AG04450 (cell line): ENCODE data around the gene INPP5A. TPM values are rescaled to one million over a fixed set of nuclear protein-coding genes. Genes with fewer than 3 reads are reported as not detected.

Experiments
- CTCF ChIA-PET: fragments of 300-600, 350-600 bp; formaldehyde crosslinking; extraction: SDS; loops from one replicate; lab custom pipeline; 2022; ENCODE audit warnings: antibody characterized with exemption, inconsistent platforms; lab: Charles Lee
- POLR2A ChIA-PET: fragments of 350-600 bp; formaldehyde crosslinking; extraction: SDS; loops from one replicate; lab custom pipeline; 2021; ENCODE audit warnings: antibody characterized with exemption, inconsistent platforms; lab: Yijun Ruan, JAX
- DNase-seq: peaks from one replicate; pipeline ENCODE4 v3.0.0-alpha.2; 2011; ENCODE audit warnings: low read depth, low spot score
- H3K27ac ChIP-seq: one replicate; pipeline ENCODE4 v1.5.1; 2012; ENCODE audit warnings: low read depth, low read length, control low read depth
- H3K27me3 ChIP-seq: one replicate; pipeline ENCODE4 v1.6.0; 2012; ENCODE audit warnings: low read length; ENCODE audit not compliant: control insufficient read depth, insufficient read depth
- H3K4me3 ChIP-seq: 2 replicates; pipeline ENCODE4 v1.5.1; 2011; ENCODE audit warnings: mild to moderate bottlenecking, low read depth, low read length, control low read depth
- H3K9me3 ChIP-seq: 2 replicates; pipeline ENCODE4 v1.5.1; 2012; ENCODE audit warnings: low read length; ENCODE audit not compliant: control insufficient read depth, insufficient read depth
- CTCF ChIP-seq: IDR thresholded peaks from 2 replicates; pipeline ENCODE4 v1.5.1; 2011; ENCODE audit warnings: low read depth, low read length, control low read depth, inconsistent platforms
- polyA plus RNA-seq: library from polyadenylated mRNA; depleted of rRNA; stranded (reverse); fragments of >200 nt; gene quantifications from 2 replicates; pipeline ENCODE4 v1.2.3, GENCODE V29; 2011

INPP5A gene
- polyA plus RNA-seq, 1 experiment, result 22.5 TPM

GRCh38 chr10:132547421-132547861 is 9.9 kb downstream of the INPP5A start:
- H3K27ac ChIP-seq, result no peak overlapping the region
- no peak overlapping the region for H3K4me3 ChIP-seq
- TF ChIP-seq CTCF, result no peak
- H3K9me3 ChIP-seq, result peaks cover 7% of the 10 kb centered on the region; the same call in 1 of the 2 replicates
- ChIA-PET CTCF (no interaction called here), POLR2A (no interaction called here)
- no peak for DNase-seq
- no peaks in the 10 kb centered on the region for H3K27me3 ChIP-seq

GRCh38 chr10:132548106-132548823 is 10.7 kb downstream of the INPP5A start:
- CTCF ChIA-PET, result no interaction called here
- no peak for TF ChIP-seq CTCF

GRCh38 chr10:132548869-132549268 is 11.3 kb downstream of the INPP5A start:
- Histone ChIP-seq H3K4me3 (no peak overlapping the region), H3K27me3 (no peaks in the 10 kb centered on the region), H3K27ac (no peak overlapping the region), H3K9me3 (peaks cover 7% of the 10 kb centered on the region; the same call in 1 of the 2 replicates)
- POLR2A ChIA-PET, result no interaction called here
- no peak for TF ChIP-seq CTCF
- CTCF ChIA-PET, result no interaction called here
- no peak for DNase-seq

More at GRCh38 chr10:132548106-132548823, 10.7 kb downstream of the INPP5A start:
- Histone ChIP-seq H3K27me3 (no peaks in the 10 kb centered on the region), H3K4me3 (no peak overlapping the region), H3K27ac (no peak overlapping the region), H3K9me3 (peaks cover 7% of the 10 kb centered on the region; the same call in 1 of the 2 replicates)
- POLR2A ChIA-PET, result no interaction called here
- DNase-seq, result no peak

- no peak overlapping the region for H3K4me3 ChIP-seq
- no peak overlapping the region for H3K27ac ChIP-seq
- H3K9me3 ChIP-seq, result peaks cover 10% of the 10 kb centered on the region; the same call in 1 of the 2 replicates
- ChIA-PET POLR2A (no interaction called here), CTCF (no interaction called here)
- no peaks in the 10 kb centered on the region for H3K27me3 ChIP-seq
- DNase-seq, result no peak
- TF ChIP-seq CTCF, result no peak
Measured at GRCh38 chr10:132549371-132549770, 11.8 kb downstream of the INPP5A start.

GRCh38 chr10:132550366-132551092 is 12.9 kb downstream of the INPP5A start:
- POLR2A ChIA-PET, result no interaction called here
- CTCF ChIA-PET, result no interaction called here
- Histone ChIP-seq H3K27me3 (no peaks in the 10 kb centered on the region), H3K4me3 (no peak overlapping the region), H3K27ac (no peak overlapping the region), H3K9me3 (peaks cover 10% of the 10 kb centered on the region; the same call in 1 of the 2 replicates)
- DNase-seq, result no peak
- TF ChIP-seq CTCF, result no peak
